ENCODE results near the gene STXBP3. TPM values are rescaled to one million over a fixed set of nuclear protein-coding genes. Genes with fewer than 3 reads are reported as not detected.

STXBP3 gene
- total and polyA plus RNA-seq, 9 of the 15 experiments (the other 6 are each of a cell fraction or from before 2014, with no cell fraction given) = 32.5 to 52.5 (median 39.2) TPM

- H3K4me2 ChIP-seq (ENCODE audit: insufficient read depth, low read length) = no peak overlapping the region
- FAIRE-seq (no peak), ATAC-seq (no peak), DNase-seq (ENCODE audit: extremely low read depth in 1 of 4, low spot score in 3 of 4) (no peak)
- WGBS (ENCODE audit: insufficient coverage, low coverage, missing lambda C conversion rate) = 5% methylated on average over 3 of the region's 3 CpGs
- no TSS peak for BruUV-seq (replicated peaks)
- H3K36me3 ChIP-seq (ENCODE audit: control insufficient read depth, insufficient read depth, low read length) = no peaks in the 10 kb centered on the region
- in situ Hi-C loops (cut with MboI) (no loop called here), intact Hi-C loops (cut with micrococcal nuclease) (no loop called here)
- ChIA-PET CTCF (ENCODE audit: low intra/inter-chr PET ratio) (no interaction called here), POLR2A (interaction anchor here (1.2 to 1.4 kb wide), 2 partner anchors 23 to 60 kb away, joined by 3 to 6 read pairs; no protein-coding TSS in a partner anchor)
- H3K27me3 ChIP-seq (ENCODE audit: control insufficient read depth in 2 of 2, insufficient read depth in 2 of 2, low read length in 2 of 2) = no peaks in the 10 kb centered on the region
- no peaks in the 10 kb centered on the region for H4K20me1 ChIP-seq (replicated peaks; ENCODE audit: control insufficient read depth, insufficient read depth, low read length)
- TF ChIP-seq ZNF717 (CRISPR knock-in tag; IDR thresholded peaks at IDR 0.05) = no peak
- TF ChIP-seq RFX5 (IDR thresholded peaks at IDR 0.05; ENCODE audit: low read depth, low read length) = no peak
- no peak for TF ChIP-seq MEF2A (IDR thresholded peaks at IDR 0.05; ENCODE audit: control insufficient read depth, low read depth, low read length)
- TF ChIP-seq ZBTB8A (IDR thresholded peaks at IDR 0.05; ENCODE audit: partially characterized antibody) = no peak
- no peak for TF ChIP-seq DLX4 (CRISPR knock-in tag; IDR thresholded peaks at IDR 0.05)
- TF ChIP-seq SAP30 (IDR thresholded peaks at IDR 0.05; ENCODE audit: borderline replicate concordance, insufficient read depth, low read depth, low read length, poor library complexity, severe bottlenecking) = no peak
- TF ChIP-seq CLOCK (CRISPR knock-in tag; IDR thresholded peaks at IDR 0.05; ENCODE audit: borderline replicate concordance) = no peak
- TF ChIP-seq BRD9 (IDR thresholded peaks at IDR 0.05; ENCODE audit: low read depth, partially characterized antibody) = no peak
- no peak for TF ChIP-seq PRPF4 (IDR thresholded peaks at IDR 0.05; ENCODE audit: insufficient read depth, low read depth, low read length, poor library complexity, severe bottlenecking)
- no peak for TF ChIP-seq TFE3 (CRISPR knock-in tag; IDR thresholded peaks at IDR 0.05)
- no peak for TF ChIP-seq GTF2F1 (IDR thresholded peaks at IDR 0.05; ENCODE audit: low read depth, low read length)
- TF ChIP-seq KAT8 (IDR thresholded peaks at IDR 0.05; ENCODE audit: low read depth) = no peak
- no peak for TF ChIP-seq ZNF184 (CRISPR knock-in tag; IDR thresholded peaks at IDR 0.05)
- no peak for TF ChIP-seq TCF15 (CRISPR knock-in tag; IDR thresholded peaks at IDR 0.05)
- no peak for TF ChIP-seq ZHX1 (conservative IDR thresholded peaks at IDR 0.05; ENCODE audit: low read length)
- no peaks in the 10 kb centered on the region for H3K9me1 ChIP-seq (ENCODE audit: control insufficient read depth, insufficient read depth, low read length)
- no peak overlapping the region for H3K27ac ChIP-seq (ENCODE audit: extremely low read depth, low read depth, low read length)
- no peak overlapping the region for H2AFZ ChIP-seq (ENCODE audit: low read depth, low read length)
- no peaks in the 10 kb centered on the region for H3K79me2 ChIP-seq (ENCODE audit: control insufficient read depth, insufficient read depth, low read length)
- H3K4me3 ChIP-seq = no peak overlapping the region
- H3K4me1 ChIP-seq (replicated peaks in 1 of 2; ENCODE audit: control insufficient read depth in 2 of 2, insufficient read depth in 2 of 2, low read length in 2 of 2) = no peaks in the 10 kb centered on the region; a peak in 2 of 5 replicates
- H3K9me3 ChIP-seq (replicated peaks; ENCODE audit: control insufficient read depth, insufficient read depth, low read depth, low read length) = no peaks in the 10 kb centered on the region
- no peak overlapping the region for H3K9ac ChIP-seq (ENCODE audit: insufficient read depth in 1 of 2, low read depth in 2 of 2, low read length in 2 of 2)
Measured at GRCh38 chr1:108823632-108824031, 77.2 kb downstream of the STXBP3 start.
